ELR (cell line): ENCODE data around the gene CPXM1.
A peak's percentile ranks its signal among the peaks of the same experiment; 100 is the strongest.
"Not testable (repeated sequence)": the region's sequence is repeated elsewhere in the genome, so short reads cannot be mapped to it uniquely, and the experiment has no call there.

Experiments used
- DNase-seq: peaks from one replicate; pipeline ENCODE4 v3.0.0-alpha.2; 2015; ENCODE audit warnings: low read depth

CPXM1 gene

DNA sequence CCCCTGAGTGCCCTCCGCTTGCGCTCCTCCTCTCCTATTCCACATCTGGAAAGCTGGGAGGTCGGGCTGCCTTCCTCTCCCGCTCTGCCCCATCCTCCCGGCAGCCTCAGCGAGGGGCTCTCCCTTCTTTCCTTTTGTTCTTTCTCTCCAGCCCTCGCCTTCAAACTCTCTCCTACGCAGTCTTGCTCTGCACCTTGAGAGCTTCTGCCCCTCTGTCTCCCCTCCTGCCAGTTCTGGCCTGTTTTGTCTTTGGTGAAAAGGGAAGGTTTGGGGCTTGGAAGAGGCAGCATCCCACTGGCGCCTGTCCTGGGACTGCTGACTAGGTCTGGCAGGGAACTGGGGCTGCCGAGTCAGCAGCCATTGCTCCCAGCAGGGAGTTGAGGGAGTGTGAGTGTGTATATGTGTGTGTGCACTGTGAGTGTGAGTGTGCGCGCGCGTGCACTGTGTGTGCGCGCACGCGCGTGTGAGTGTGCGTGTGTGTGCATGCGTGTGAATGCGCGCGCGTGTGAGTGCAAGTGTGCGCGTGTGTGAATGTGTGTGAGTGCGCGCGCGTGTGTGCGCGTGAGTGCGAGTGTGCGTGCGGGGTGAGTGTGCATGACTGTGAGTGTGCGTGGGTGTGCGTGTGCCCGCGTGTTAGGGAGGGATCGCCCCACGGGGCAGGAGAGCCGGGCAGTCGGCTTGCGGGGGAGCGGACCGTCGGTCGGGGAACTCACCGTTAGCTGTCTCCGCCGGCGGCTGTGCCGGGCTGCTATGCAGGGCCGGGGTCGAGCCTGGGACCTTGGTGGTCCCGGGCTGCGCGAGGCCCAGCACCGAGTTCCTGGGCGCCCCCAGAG, 523 bp downstream of the CPXM1 start:
- DNase-seq = no peak

DNA sequence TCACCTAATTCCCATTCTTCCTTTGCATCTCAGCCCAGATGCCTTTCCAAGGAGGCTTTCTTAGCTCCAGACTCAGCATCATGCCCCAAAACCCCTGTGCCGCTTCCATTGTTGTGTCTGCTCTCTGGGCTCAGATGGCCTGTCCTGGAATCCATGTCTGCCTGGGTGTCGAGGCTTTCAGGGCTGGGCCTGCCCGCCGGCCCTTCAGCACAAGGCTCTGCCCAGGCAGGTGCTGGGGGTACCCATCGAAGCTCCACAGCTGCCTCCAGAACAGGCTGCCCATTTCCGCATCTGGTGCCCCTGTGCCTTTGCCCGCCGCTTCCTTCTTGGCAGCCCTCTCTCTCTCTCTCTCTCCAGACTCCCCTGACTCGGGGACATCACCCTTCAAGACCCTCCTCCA, 1.2 kb downstream of the CPXM1 start:
- no peak for DNase-seq

DNA sequence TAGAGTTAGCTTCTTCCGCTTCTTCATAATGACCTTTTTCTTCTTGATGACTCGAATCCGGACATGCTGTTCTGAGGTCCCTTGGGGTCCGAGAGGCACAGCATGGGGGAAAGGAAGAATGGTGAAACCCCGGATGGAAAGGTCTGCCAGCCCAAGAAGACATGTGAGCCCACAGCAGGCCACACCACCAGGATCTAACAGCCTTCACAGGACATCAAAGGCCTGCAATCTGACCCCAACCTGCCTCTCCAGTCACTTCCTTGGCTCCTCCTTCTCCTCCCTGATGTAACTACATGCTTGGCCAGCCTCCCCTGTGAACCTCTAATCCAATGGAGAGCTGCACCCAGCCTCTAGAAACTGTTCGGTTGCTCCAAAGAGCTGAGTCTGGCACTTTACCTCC, 1.6 kb downstream of the CPXM1 start:
- DNase-seq = peak; percentile 31

DNA sequence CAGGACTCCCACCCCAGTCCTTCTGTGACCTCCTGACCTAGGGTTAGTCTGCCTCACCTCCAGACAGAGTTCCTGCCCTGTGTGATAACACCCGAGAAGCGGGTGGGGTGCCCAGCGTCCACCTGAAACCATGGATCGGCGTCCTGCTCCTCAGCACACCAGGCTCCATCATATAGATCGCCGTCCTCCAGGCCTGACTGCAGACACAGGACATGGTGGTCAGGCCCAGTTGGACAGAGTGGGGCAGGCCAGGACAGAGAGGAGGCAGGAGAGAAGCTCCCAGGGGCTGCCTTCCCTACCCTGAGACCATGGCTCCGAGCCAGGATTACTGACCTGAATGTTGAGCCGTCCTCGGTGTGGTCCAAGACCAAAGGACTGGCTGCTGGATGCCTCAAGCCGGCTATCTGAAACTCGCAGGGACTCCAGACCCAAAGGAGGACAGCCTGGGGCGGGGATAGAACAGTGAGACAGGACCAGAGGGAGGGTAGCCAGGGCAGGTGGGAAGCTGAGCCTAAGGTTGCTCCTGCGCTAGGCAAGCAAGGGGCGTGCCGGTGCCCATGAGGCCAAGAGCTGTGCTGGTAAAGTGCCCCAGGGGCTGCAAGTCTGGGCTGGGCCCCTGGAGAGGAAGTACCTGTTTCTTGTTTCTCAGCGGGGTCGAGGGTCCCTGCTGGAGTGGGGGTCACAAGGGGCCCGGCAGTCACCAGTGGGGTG, 2.2 kb downstream of the CPXM1 start:
- DNase-seq = no peak

DNA sequence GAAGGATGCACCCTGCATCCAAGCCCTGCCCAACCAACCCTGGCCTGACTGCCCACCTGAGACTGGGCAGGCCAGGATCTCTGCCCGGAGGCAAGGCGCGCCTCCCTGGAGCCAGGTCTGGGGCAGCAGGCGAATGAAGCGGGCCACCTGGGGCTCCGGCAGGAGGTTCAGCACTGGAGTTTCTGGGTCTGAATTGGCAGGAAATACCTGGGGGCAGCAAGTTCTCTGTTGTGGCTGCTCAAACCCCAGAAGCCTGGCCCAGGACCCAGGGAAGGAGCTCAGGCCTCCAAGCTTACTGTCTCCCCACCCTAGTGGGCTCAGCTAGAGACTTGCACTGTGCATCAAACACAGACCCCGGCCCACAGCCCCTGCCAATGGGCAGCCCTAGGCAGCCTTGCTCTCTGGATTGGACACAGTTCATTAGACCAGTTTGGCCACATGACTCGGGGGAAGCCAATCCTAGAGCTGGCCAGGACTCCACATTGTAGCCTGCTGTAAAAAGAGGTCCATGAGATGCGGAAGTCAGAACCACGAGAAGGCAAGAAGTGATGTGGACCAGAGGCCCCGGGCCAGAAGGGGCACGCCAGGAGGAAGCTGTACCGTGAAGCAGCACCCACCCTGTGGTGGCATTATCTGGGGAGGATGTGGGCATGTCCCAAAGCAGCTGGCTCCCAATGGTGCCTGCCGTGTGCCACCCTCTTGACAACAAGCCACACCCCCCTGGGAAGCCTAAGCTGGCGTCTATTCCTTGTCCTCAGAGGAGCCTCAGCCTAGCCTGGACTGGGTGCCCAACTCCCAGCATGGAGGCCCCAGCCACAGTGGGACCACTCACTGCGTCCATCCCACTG, 3.1 kb downstream of the CPXM1 start:
- DNase-seq = no peak

DNA sequence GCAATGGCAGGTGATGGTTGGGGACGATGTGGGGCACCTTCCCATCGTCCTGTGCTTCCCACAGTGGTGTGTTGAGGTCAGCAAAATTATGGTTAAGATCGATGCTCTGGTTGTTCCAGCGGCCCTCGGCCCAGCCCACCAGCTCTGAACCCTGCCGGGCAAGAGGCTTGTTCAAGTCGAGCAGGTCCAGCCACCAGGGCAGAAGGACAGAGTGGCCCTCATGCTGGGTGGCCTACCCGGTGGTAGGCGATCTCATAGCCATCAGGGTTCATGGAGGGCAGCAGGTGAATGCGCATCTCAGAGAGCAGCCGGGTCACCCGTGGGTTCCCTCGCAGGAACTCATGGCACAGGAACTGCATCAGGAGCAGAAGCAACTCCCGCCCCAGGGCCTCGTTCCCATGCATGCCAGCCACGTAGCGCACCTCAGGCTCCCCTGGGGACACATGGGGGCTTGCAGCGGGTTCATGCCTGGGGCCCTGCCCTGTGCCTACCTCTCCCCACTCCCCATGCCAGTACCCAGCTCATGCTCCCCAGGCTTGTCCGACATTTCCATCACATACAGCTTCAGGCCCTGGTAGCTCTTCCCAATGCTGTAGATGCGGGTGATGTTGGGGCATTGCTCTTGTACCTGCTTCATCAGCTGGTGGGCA, 4.3 kb downstream of the CPXM1 start:
- DNase-seq = no peak

DNA sequence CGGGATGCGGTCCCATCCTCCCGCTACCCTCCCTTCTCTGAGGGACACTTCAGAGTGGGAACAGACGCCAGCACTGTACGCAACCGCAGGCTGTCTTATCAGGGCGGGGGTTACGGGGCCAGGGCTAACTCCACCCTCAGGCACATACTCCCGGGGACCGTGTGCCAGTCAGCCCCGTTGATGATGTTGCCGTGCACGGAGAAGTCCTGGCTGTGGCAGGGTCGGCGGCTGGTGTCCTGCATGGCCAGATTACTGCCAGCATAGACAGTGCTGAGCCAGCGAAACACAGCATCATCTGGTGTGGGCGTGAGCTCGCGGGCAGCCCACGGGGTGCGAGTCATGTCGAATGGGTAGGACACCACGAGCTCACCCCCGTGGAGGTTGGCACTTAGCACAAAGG, 5.0 kb downstream of the CPXM1 start:
- no peak for DNase-seq

DNA sequence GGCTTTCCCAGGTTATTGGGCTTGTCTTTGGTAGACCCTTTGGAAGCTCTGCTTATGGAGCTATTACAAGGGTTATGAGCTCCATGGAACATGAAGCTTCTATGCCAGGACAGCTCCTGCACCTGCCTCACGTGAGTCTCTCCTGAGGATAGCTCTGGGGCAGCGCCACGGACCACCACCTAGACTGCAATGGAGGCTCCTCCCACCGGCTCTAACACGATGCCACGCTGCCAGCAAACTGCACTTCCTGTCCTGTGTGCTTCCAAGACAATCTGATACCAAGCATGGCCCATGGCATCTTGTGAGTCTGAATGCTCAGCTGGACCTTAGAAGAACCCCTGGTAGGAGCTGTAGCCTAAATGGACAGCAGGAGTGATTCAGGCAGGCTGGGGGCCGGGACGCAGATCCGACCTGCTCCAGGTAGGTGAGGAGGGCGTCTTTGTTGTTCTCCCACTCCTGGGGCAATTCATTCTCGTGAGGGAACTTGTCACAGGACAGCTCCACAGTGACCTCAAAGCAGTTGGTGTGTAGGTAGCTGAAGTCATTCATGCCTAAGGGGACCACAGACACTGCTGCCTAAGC, 5.5 kb downstream of the CPXM1 start:
- no peak for DNase-seq

DNA sequence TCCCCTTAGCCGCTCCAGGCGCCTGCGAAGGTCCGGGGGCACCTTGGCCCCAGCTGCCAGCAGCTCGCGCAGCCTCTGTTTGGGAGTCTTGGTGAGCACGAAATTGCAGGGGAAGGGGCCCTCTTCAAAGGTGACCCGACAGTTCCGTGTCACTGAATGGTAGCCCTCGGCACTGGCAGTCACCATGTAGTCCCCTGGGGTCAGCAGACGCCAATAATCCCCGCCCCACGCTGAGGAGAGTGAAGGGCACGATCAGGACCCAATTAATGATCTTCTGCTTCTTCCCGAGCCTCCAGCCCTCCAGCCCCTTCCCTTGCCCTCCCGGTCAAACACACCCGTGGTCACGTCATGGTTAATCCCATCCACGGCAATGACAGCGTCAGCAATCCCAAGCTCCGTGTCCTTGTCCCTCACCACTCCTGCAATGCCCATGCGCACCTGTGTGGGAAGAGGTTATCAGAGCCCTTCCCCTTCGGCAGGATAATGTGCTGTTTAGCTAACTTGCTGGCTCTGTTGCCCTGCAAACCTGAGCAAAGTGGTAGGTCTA, 6.2 kb downstream of the CPXM1 start:
- DNase-seq = no peak

DNA sequence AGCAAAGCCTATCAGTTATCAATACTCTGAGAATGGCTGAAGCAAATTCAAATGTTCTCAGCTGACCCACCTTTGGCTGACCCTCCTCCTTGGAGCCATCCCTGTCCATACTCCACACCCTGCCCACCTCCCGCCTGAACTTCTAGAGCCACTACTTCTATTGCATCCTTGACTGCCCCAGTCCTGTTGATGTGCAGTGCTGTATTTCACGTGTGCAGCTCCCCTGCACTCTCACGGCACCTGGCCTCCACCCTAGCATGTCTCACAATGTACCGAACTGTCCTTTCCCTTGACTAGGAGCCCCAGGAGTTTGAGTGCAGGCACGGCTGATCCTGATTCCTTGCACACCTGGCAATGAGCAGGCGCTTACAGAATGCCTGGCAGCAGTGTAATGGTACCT, 7.0 kb downstream of the CPXM1 start:
- no peak for DNase-seq

DNA sequence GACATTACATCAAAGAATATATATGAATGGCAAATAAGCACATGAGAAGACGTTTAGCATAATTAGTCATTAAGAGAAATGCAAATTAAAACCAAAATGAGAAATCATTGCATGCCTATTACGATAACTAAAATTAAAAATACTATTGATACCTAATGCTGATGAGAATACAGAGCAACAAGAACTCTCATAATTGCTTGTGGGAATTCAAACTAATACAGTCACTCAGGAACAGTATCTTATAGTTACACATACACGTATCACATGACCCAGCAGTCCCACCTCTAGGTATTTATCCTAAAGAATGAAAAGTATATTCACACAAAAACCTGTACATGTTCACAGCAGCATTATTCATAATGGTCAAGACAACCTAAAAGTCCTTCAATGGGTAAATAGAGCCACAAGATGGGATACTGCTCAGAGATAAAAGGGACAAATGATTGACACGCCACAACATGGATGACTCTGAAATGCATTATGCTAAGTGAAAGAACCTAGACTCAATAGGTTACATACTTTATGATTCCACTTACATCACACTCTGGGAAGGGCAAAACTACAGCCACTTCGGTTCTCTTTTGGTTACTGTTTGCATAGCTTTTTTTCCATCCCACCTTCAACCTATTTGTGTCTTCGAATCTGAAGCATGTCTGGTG, 16.4 kb downstream of the CPXM1 start:
- DNase-seq = no peak

DNA sequence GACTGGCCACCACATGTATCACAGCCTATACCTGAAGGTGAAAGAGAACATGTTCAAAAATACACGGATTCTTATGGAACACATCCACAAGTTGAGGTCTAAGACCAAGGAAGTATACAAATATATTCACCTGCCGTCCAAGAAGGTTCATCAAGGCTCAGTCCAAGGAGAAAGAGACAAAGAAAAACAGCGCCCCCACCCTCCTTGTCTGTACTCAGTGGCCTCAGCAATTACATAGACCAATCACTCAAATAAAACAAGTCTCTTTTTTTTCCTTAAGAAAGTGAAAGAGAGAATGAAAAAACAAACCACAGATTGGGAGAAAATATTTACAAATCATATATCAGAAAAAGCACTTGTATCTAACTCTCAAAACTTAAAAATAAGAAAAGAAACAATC, 19.5 kb downstream of the CPXM1 start:
- DNase-seq = no peak

DNA sequence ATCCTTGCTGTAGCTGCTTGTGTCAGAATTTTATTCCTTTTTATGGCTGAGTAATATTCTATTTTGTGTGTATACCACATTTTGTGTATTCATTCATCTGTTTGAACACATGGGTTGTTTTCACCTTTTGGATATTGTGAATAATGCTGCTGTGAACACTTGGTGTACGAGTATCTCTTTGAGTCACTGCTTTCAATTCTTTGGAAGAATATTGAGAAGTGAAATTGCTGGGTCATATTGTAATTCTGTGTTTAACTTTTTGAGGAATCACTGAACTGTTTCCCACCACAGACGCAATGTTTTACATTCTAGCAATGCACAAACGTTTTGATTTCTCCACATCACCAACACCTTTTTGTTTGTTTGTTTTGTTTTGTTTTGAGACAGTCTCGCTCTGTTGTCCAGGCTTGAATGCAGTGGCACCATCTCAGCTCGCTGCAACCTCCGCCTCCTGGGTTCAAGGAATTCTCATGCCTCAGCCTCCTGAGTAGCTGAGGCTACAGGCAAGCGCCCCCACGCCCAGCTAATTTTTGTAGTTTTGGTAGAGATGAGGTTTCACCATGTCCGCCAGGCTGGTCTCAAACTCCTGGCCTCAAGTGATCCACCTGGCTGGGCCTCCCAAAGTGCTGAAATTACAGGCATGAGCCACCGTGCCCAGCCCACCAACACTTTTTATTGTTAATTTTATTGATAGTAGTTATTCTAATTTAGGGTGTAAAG, 21.7 kb downstream of the CPXM1 start:
- no peak for DNase-seq

DNA sequence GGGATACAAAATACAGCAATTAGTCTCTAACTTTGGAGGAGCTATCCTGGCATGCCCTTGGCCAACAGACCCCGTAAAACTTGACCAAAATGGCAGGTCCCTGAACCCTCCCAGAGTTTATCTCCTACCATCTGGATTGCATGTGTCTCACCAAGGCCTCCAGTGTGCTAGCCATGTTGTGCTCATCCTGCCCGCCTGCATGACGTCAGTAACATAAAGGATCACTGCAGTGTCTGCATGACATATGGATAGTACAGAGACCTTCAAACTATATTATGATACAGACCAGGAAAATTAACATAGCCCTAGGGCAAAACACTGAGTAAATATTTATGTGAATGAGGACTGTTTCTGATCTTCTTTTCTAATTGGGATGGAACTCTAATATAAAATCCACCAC, 25.3 kb downstream of the CPXM1 start:
- DNase-seq = peak; percentile 38

DNA sequence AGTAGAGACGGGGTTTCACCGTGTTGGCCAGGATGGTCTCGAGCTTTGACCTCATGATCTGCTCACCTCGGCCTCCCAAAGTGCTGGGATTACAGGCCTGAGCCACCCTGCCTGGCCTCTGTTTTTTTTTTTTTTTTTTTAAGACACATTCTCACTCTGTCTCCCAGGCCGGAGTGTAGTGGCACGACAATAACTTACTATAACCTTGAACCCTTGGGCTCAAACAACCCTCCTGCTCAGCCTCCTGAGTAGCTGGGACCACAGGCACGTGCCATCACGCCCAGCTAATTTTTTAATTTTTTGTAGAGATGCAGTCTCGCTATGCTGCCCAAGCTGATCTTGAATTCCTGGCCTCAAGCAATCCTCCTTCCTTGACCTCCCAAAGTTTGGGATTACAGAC, 26.6 kb downstream of the CPXM1 start:
- DNase-seq = no peak

DNA sequence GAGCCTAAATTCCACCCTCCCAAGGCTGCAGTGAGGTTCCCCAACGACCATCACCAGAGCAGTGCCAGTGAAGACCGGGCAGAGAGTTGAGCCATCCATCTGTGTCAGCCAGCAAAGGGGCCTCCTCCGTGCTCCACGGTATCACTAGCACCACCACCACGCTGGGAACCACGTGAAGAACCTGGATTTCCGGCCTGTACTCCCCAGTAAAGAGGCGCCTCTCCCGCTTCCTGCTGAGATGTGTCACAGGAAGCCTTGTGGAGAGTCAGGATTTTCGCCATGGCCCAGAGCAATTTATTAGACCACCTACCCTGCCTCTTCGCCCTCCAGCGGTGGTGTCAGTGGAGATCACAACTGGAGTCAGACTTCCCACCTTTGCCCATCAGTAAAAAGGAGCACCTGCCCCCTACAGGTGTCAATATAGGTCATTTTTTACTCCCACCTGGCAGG, 28.8 kb downstream of the CPXM1 start:
- DNase-seq = peak; percentile 77

DNA sequence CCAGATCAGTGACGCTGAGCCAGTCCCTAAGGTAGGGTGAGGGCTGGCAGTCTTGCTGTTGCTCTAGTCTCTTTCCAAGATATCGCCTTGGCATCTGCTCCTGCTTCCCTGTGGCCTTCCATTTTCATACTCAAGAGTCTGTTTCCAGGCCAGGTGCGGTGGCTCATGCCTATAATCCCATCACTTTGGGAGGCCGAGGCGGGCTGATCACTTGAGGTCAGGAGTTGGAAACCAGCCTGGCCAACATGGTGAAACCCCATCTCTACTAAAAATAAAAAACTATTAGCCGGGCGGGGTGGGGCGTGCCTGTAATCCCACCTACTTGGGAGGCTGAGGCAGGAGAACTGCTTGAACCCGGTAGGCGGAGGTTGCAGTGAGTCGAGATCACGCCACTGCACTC, 30.3 kb downstream of the CPXM1 start:
- not testable (repeated sequence) for DNase-seq

DNA sequence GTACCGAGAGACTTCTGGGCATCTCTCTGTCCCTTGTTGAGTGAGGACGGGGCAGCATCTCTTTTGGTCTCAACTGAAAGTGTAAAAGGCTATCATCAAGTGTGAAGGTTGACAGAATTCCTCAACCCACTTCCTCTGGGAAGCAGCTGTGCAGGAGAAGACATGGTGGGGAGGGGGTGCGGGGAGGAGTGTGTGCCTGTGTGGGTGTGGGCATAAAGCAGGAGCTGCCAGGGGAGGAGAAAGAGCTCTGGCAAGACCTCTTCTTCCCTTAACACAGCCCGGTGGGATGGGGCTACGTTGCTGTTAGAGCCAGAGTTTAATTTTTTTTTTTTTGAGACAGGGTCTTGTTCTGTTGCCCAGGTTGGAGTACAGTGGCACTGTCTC, 31.8 kb downstream of the CPXM1 start:
- DNase-seq = no peak

DNA sequence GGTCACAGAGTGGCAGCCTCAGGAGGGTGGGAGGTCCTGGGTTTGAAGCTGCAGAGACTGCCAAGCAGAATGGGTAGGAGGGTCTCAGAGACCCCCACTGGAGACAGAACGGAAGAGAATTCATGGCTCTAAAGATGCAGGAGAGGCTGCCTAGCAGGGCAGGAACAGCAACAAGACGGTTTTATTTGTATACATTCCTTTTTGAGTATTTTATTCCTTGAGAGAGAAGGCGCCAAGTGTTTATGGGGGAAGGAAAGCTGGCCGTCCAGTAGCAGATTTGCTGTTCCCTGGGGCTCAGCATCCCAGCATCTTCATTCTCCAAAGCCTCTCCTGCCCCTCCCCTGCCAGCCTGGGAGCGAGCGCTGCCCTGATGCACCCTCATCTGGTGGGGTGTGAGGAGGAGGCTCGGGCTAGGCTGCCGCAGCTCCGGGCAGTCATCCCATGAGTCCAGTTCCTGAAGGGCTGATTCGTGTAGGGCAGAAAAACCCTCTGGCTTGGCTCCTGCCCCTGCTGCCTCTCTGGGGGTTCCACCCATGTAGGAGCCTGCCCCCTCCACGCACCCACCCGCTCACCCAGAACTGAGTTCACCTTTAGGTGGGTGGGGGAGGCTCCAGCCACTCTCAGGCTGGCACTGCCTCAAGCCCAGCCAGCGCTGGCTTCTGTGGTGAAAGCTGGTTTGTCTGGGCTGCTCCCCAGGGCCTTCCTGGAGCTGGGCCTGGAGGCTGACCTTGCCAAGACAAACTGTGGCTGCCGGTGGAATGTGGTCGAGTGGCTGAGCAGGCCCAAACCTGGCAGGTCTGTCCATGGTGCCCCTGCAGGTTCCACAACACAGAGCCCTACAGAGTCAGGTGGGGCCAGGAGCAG, 32.4 kb downstream of the CPXM1 start:
- DNase-seq = no peak
